Stimulated activated CD8-positive, alpha-beta memory T cell treated with anti-CD3 and anti-CD28 coated beads, Interleukin-15, amount 100 ng/mL, for 1 hour (primary cell): ENCODE data around the gene ATAD3B.
"Not testable (repeated sequence)": the region's sequence is repeated elsewhere in the genome, so short reads cannot be mapped to it uniquely, and the experiment has no call there.

Source experiments
- DNase-seq: peaks from one replicate; pipeline ENCODE4 v3.0.0-alpha.2; 2020; ENCODE audit warnings: low read depth

ATAD3B gene

DNA sequence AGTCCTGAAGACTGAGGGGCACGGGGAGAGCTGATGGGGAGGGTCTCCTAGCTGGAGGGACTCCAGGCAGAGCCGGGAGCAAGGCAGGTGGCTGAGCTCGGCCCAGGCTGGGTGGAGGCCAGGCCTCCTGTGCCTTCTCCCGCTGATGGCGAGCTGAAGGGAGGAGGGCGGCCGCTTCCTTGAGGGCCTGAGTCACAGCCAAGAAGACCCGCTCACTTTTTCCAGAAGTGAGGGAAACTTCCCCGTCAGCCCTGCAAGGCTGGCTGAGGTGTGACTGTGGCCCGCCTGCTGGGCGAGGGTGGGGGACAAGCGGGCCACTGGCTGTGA, 37.8 kb upstream of the ATAD3B start:
- no peak for DNase-seq

DNA sequence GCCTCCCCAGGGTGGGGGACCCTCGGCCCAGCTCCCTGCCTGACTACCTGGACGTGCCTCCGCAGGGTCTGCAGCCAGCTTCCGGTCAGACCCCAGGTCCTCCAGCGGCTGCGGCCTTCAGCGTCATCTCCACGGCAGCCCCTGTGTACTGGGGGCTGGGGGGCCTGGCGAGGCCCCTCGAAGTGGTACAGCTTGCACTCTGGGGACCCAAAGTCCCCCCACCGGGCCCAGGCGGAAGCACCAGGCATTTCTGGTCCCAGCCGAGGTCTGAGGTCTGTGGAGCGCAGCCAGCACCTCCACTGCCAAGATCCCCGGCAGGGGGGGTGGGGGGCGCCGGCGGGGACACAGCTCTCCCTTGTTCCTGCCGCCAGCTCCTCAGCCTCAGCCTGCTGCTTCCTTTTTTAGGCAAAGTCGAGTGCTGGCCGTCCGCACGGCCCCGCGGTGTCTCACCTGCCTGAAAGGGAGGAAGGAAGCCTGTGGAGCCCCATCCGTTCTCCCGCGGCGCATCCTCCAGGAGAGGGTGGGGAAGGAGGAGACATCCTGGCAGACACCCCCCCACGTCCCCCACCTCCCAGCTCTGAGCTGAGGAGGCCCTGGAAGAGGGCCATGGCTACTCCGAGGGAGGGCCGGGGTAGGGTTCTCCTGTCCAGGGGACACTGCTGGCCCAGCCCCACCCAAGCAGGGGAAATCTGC, 37.3 kb upstream of the ATAD3B start:
- no peak for DNase-seq

DNA sequence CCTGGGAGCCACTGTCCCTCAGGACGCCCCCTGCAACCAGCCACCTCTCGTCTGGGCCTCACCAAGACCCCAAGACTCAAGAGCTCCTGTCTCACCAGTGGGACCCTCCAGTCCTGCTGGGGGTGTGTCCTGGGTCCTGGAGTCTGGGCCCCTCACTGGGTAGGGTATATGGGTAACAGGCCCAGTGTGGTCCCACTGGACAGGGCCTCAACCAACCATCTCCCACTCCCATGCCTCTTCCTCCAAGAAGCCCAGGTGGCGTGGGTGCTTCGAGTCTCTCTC, 36.8 kb upstream of the ATAD3B start:
- DNase-seq = no peak

DNA sequence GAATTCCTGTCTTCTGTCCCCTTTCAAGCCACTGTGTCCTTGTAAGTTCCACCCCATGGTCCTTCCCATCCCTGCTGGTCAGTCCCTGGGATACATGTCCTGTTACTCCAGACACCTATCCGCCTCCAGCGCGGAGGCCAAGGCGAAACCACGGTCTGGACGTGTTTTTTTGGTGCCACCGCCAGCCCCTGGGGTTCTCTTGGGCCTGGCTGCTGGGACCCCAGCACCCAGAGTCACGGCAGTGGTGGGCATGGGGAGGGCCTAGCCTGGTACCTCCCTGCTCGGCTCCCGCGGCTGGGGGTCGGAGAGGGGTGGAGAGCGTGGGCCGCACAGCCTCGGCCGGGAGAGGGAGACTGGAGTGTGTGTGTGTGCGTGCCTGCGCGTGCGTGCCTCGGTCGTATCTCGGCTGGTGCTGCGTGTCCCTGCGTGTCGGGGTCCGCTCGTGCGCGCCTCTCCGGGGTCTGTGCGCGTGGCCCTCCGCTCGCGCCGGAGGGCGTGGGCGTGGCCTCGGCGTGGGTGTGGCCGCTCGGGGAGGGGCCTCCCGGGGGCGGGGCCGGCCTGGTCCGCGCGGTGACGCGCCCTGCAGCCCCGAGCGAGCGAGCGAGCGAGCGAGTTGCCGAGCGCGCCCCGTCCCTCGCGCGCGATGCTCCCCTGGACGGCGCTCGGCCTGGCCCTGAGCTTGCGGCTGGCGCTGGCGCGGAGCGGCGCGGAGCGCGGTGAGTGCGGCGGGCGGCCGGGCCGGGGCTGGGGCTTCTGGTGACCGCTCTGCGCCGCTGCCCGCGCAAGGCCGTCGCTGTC, 36.3 kb upstream of the ATAD3B start, which contains the start of gene VWA1:
Gene VWA1, plus strand, starts transcription at position 585 of the 798 bp plus-strand sequence. Its CDS starts 59 bp downstream, at position 644.
- DNase-seq = peak; percentile 35

DNA sequence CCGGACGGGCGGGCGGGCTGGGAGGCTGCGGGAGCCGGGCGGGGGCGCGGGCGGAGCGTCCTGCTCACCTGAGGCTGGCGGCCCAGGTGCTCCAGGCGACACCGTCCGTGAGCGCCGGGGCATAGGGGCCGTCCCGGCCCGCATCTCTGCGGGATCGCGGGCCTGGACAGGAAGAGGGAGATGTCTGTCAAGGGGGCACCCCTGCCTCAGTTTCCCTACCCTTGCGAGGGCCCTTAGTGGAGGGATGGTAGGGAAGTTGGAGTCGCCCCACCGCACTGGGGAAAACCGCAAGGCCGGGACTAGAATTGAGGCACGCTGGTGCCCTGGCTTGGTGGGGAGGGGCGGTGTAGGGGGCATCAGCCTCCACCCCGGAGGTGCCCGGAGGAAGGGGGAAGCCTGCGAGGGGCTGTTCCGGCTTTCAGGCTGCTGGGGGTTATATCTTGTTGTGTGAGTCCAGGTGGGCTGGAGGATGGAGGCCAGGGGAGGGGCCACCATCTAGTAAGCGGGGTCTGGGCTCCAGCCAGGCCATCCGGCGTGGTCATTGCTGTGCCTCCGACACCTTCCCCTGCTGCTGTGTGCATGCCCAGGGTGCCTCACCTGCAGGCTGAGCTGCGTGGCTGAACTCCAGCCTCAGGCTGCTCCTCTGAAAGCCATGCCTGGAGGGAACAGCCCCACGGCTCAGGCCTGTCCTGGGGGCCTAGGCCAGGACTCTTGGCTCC, 35.5 kb upstream of the ATAD3B start:
- no peak for DNase-seq

DNA sequence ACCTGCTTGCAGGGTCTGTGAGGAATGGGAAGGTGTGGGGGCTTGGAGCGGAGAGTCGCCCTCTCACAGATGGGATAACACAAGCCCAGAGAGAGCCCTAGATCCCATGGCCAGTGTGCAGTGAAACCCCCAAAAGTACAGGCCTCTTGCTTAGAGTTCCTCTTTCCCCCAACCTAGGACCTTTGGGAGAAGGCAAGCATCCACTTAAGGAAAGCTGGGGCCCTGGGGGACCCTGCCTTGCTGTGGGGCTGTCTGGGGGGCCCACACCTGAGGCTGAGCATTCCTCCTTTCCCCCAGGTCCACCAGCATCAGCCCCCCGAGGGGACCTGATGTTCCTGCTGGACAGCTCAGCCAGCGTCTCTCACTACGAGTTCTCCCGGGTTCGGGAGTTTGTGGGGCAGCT, 34.9 kb upstream of the ATAD3B start:
- no peak for DNase-seq

DNA sequence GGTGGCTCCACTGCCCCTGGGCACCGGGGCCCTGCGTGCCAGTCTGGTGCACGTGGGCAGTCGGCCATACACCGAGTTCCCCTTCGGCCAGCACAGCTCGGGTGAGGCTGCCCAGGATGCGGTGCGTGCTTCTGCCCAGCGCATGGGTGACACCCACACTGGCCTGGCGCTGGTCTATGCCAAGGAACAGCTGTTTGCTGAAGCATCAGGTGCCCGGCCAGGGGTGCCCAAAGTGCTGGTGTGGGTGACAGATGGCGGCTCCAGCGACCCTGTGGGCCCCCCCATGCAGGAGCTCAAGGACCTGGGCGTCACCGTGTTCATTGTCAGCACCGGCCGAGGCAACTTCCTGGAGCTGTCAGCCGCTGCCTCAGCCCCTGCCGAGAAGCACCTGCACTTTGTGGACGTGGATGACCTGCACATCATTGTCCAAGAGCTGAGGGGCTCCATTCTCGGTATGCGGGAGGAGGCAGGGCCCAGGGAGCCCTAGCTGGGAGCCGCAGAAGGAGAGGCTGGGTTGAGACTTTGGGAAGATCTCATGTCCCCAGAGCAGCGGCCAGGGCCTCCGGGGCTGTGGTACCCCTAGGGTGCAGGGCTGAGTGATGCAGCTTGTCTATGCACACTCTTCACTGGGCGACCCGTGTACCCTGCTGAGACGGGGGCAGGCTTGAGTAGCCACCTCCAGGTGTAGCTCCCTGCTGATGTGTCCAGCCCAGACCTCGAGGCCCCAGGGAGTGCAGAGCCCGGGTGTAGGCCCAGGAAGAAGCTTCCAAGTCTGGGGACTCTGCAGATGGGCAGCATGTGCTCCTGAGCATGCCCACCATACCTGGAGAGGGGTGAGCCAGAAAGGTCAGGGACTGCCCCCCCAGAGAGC, 34.3 kb upstream of the ATAD3B start:
- no peak for DNase-seq

DNA sequence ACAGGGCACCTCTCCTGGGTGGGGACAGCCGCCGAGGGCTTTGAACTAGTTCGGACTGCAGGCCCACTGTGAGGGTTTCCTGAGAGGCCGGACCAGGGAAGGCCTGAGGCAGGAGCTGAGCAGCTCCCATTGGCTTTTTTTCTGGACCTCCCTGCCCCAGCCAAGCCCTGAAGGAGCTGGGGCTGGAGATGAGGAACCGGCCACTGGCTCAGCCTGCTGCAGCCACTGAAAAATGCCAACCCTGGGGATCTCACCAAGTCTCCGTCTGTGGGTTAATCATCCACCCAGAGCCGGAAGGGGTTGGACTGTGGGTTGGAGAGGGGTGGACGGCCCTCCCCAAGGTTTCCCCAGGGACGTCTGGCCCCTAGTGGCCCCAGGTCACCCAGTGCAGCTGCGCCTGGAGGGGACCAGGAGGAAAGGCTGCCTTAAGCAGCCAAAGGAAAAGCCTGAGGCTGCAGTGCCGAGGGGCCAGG, 33.6 kb upstream of the ATAD3B start:
- DNase-seq = no peak

DNA sequence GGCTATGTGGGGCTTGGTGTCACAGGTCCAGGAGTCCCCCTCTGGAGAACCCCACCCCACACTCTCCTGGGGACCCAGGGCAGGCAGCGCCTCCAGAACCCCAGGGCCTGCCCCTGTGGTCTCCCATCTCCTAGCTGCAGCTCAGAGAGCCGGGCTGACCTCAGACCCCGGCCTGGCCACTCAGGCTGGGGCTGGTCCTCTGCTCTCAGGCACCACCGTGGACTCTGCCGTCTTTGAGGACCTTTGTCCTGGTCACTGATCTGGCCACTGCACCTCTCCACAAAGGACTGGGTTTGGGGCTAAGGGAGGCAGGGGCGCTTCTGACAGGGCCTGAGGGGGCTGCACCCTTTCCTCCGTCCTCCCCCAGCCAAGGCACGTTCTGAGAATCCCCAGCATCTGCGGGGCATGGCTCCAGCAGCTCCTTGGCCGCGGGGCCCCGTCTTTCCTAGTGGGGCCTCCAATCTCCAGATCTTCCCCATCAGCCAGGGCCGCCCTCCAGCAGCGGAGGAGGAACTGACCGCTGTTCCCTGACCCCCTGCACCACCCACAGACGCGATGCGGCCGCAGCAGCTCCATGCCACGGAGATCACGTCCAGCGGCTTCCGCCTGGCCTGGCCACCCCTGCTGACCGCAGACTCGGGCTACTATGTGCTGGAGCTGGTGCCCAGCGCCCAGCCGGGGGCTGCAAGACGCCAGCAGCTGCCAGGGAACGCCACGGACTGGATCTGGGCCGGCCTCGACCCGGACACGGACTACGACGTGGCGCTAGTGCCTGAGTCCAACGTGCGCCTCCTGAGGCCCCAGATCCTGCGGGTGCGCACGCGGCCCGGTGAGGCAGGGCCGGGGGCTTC, 32.8 kb upstream of the ATAD3B start:
- DNase-seq = no peak

DNA sequence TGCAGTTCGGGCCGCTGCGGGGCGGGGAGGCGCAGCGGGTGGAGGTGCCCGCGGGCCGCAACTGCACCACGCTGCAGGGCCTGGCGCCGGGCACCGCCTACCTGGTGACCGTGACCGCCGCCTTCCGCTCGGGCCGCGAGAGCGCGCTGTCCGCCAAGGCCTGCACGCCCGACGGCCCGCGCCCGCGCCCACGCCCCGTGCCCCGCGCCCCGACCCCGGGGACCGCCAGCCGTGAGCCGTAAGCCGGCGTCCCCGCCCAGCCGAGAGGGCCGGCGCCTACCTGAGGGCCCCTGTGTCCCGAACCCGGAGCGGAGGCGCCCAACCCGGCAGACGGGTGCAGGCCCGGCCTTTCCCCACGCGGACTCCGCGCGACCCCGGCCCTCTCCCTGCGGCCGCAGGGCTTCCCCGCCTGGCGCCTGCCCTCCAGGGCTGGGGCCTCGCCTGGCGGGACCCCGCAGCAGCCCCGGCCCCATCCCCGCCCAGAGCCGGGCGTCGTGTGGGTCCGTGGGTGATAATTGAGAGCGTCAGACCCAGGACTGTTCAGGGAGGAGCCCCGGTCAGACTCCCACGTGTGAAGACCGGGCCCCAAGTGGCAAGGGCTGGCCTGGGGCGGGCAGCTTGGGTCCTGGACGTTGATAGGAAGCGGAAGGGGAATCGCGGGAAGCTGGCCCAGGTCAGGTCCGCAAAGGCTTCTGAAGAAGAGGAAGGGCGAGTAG, 31.9 kb upstream of the ATAD3B start:
- DNase-seq = no peak

DNA sequence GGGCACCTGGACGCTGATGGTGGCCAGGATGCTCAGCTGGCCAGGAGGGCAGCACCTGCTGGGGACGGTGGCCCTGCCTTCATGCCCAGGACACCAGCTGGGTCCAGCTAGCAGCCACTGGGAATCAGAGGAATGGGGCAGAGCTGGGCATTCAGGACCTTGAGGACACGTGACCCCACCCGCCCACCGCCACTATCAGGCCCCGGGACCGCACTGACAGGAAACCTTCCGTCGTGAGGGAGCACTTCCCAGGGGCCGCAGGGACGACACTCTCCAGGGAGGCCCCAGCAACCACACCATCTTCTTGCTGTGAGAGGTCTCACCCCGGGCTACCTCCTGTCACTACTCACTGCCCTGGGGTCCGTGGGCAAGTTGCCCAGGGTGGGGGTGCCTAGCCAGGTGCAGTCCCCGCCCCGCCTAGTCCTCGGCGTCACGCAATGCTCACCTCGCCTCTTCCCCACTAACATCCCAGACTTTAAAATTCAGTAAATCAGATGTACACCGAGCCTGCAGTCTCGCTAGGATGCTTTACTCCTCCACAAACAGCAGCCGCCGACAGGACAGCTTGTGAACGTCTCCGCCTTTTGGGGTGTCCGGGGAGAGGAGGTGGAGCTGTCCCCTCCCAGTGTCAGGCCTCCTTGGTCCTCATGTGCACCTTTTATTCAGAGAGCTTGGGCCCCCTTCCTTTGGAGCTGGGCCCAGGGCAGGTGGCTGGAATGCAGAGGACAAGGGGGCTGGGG, 31.1 kb upstream of the ATAD3B start:
- no peak for DNase-seq

DNA sequence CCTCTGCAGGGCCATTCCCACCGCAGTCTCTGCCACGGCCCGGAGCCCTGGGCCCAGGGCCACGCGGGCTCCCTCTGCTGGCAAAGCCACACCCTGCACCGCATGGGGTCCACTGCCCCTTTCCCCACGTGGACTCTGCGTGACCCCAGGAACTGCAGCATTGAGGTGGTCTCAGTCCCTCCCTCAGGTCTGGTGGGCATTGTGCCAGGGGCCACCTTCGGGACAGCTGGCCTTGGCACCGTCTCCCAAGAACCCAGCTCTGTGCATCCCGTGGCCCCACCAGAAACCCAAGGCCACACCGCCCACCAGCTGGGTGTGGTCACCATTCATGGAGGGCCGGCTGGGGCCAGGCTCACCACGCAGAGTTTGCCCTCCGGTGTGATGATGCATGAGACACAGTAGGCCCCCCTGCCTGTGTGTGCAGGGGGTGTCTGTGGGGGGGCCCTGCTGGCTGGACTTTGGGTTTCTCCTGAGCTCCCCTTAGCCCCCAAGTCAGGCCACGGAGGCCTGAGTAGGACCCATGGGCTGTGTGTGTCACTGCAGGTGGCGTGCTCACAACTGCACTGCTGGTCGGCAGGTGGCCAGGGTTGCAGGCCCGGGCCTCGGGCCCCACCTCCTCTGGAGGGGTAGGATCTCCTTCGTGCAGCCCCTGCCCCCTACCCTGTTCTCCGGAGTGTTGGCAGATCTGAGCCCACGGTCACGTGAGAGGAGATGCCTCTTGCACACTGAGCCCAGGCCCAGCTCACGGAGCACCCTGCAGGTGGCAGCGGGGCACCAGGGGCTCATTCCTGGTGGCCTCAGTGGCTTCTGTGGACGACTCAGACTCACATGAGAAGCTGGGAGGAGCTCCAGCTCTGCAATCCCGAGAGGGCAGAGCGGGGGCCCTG, 30.3 kb upstream of the ATAD3B start:
- DNase-seq = peak; percentile 24

DNA sequence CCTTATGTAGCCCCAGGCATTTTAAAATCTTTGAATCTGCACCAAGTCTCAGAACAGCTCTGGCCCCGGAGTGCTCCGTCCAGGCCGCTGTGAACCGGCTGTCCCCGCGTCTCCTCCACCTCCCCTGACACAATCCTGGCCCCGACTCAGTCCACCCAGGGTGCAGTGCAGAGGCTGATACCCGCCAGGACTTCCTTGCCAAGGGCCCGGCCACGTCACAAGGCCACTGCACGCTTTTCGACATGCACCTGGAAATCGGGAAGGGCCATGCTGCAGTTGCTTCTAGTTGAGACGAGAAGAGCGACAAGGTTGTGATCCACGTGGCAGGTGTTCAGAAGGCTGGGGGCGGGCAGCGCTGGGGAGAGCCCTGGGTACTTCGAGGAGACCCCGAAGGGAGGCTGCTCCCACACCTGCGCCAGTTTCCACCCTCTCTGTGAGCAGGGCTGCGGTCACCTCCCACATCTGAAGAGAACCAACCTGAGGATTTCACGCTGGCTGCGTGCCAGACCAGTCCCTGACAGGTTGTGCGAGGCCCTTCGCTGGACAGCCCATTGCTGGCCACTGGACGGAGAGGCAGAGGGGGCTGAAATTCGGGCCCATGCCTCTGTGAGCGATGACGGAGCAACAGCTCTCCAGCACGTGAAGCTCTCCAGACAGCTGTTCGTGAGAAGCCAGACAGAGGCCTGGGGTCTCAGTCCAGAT, 29.3 kb upstream of the ATAD3B start:
- DNase-seq = no peak

DNA sequence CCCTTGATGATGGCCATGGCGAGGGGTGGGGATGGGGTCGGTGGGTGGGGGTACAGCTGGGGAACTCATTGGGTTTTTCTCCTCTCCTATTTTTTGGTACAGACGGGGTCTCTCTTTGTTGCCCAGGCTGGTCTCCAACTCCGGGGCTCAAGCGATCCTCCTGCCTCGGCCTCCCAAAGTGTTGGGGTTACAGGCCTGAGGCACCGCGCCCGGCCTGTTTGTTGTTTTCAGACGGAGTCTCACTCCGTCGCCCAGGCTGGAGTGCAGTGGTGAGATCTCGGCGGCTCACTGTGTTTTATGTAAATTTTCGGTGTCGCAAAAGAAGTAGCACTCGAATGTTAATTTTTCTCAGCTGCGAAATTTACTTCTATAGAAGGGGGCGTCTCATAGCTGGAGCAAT, 24.9 kb upstream of the ATAD3B start:
- not testable (repeated sequence) for DNase-seq

DNA sequence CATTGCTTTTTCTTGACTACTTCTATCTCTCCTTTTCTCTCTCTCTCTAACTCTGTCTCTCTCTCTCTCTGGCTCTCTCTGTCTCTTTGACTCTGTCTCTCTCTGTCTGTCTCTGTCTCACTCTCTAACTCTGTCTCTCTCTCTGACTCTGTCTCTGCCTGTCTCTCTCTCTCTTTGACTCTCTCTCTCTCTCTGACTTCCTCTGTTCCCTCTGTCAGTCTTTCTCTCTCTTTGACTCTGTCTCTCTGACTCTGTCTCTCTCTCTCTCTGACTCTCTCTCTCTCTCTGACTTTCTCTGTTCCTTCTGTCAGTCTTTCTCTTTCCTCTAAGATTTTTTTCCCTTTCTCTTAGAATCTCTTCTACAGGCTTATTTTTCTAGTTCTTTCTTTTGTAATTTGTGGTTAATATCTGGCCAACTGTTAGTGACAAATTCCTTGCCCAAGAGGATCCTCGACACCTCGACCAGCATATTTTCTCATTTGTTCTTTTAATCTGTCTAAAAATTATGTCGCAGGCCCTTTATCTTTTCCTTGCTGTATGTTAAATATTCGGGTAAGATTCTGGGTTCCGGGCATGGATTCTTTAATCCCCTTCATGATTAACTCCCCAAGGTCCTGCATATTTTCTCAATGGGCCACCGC, 22.3 kb upstream of the ATAD3B start, which contains the start of gene ATAD3C:
Gene ATAD3C, plus strand, starts transcription at position 591 of the 641 bp plus-strand sequence. CDS start 995 bp downstream, outside the sequence.
- DNase-seq = no peak

DNA sequence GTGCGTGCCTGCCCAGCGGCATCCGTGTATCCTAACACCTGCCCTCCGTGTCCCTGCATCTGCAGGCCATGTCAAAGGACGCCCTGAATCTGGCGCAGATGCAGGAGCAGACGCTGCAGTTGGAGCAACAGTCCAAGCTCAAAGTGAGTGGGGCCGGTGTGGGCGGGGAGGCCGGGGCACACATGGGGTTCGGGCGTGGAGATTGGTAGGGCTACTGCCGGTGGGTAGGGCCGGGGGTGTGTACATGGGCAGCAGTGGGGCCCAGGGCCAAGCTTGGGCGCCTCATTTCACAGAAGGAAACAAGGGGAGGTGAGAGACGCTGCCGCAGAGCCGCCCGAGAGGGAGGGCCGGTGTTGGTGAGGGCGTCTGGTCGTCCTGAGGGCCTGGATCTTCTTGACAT, 20.9 kb upstream of the ATAD3B start:
- not testable (repeated sequence) for DNase-seq

DNA sequence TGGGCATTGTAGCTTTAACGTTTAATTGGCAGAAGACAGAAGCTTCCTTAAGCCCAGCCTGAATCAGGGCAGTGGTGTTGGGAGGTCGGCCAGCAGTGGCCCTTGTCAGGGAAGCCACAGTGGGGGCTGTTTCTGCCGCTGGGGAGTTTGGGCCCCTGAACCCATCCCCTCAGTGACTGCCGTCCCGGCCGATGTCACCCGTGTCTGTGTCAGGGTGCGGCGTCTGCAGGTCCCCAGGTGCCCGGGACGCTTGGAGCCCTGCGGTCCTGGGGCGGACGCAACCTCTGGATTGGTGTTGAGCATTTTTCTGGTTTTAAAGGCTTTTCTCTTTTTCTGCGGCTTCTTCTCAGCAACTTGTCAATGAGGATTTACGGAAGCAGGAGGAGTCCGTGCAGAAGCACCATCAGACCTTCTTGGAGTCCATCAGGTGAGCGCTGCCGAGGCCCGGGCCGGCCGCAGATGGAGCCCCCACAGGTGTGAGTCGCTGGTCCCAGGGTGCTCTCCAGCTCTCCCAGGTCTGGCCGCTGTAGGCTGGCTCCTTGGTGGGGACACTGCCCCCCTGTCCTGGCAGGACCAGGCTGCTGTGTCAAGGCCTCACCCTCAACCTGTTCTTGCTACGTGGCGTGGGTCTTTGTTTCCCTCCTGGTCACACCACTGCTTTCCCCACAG, 19.7 kb upstream of the ATAD3B start:
- DNase-seq = no peak
